Type B pancreatic cell (in vitro differentiated cells): ENCODE results near the gene FHOD3. TPM values are rescaled to one million over a fixed set of nuclear protein-coding genes. Genes with fewer than 3 reads are reported as not detected.

Experiments used
- DNase-seq: peaks from one replicate; pipeline ENCODE4 v3.0.0; 2021; ENCODE audit warnings: mixed read lengths; ENCODE audit not compliant: unreplicated experiment; ENCODE audit errors: extremely low spot score
- H3K27ac Mint-ChIP-seq: 2 replicates; pipeline ENCODE4 v1.8.0; 2021; ENCODE audit warnings: mild to moderate bottlenecking, mixed read lengths
- H3K27me3 Mint-ChIP-seq: 2 replicates; pipeline ENCODE4 v1.8.0; 2021; ENCODE audit warnings: mixed read lengths
- H3K36me3 Mint-ChIP-seq: 2 replicates; pipeline ENCODE4 v1.8.0; 2021; ENCODE audit warnings: mixed read lengths
- H3K4me1 Mint-ChIP-seq: one replicate; pipeline ENCODE4 v1.8.0; 2021; ENCODE audit warnings: mixed read lengths; ENCODE audit not compliant: unreplicated experiment
- H3K4me3 Mint-ChIP-seq: 2 replicates; pipeline ENCODE4 v1.8.0; 2021; ENCODE audit warnings: mild to moderate bottlenecking, mixed read lengths
- H3K9me3 Mint-ChIP-seq: 2 replicates; pipeline ENCODE4 v1.8.0; 2021; ENCODE audit warnings: mixed read lengths
- CTCF ChIP-seq: fragments of 200-600 bp; sonication (generic); conservative IDR thresholded peaks from 2 replicates; pipeline ENCODE4 v1.5.0; 2021; ENCODE audit warnings: antibody characterized with exemption, mild to moderate bottlenecking
- total RNA-seq: library from RNA; stranded (reverse); gene quantifications from 2 replicates; pipeline ENCODE4 v1.2.1, GENCODE V29; 2021; ENCODE audit warnings: low replicate concordance

The FHOD3 gene
- total RNA-seq, 1 donor from 2014 or later: 5.3 TPM

GRCh38 chr18:36455931-36456330 lies 158.4 kb downstream of the FHOD3 start:
- Mint-ChIP-seq H3K36me3 (no peaks in the 10 kb centered on the region), H3K27ac (no peak overlapping the region)

GRCh38 chr18:36456622-36457021 lies 159.1 kb downstream of the FHOD3 start:
- DNase-seq: no peak
- peaks cover 19% of the 10 kb centered on the region for H3K4me1 Mint-ChIP-seq
- H3K27me3 Mint-ChIP-seq: peaks cover 9% of the 10 kb centered on the region
- no peak overlapping the region for H3K4me3 Mint-ChIP-seq
- H3K9me3 Mint-ChIP-seq: no peaks in the 10 kb centered on the region
- no peak overlapping the region for H3K27ac Mint-ChIP-seq
- no peaks in the 10 kb centered on the region for H3K36me3 Mint-ChIP-seq
- no peak for TF ChIP-seq CTCF

More at GRCh38 chr18:36455931-36456330, 158.4 kb downstream of the FHOD3 start:
- TF ChIP-seq CTCF: no peak
- Mint-ChIP-seq H3K9me3 (no peaks in the 10 kb centered on the region), H3K4me1 (peaks cover 19% of the 10 kb centered on the region), H3K27me3 (peaks cover 7% of the 10 kb centered on the region), H3K4me3 (no peak overlapping the region)
- DNase-seq: no peak

- no peak overlapping the region for H3K4me3 Mint-ChIP-seq
- no peaks in the 10 kb centered on the region for H3K9me3 Mint-ChIP-seq
- no peak overlapping the region for H3K27ac Mint-ChIP-seq
- no peak for DNase-seq
- H3K4me1 Mint-ChIP-seq: peaks cover 19% of the 10 kb centered on the region
- peaks cover 15% of the 10 kb centered on the region for H3K27me3 Mint-ChIP-seq
- H3K36me3 Mint-ChIP-seq: no peaks in the 10 kb centered on the region
- no peak for TF ChIP-seq CTCF
Observed at GRCh38 chr18:36457683-36458082, 160.2 kb downstream of the FHOD3 start.

GRCh38 chr18:36458306-36458705 lies 160.8 kb downstream of the FHOD3 start:
- Mint-ChIP-seq H3K4me3 (no peak overlapping the region), H3K4me1 (peaks cover 19% of the 10 kb centered on the region), H3K9me3 (no peaks in the 10 kb centered on the region), H3K27me3 (peaks cover 15% of the 10 kb centered on the region), H3K27ac (no peak overlapping the region), H3K36me3 (no peaks in the 10 kb centered on the region)
- TF ChIP-seq CTCF: no peak
- DNase-seq: no peak

- H3K27me3 Mint-ChIP-seq: peaks cover 15% of the 10 kb centered on the region
- no peak for TF ChIP-seq CTCF
Observed at GRCh38 chr18:36459203-36459602, 161.7 kb downstream of the FHOD3 start.

GRCh38 chr18:36459786-36460185 lies 162.3 kb downstream of the FHOD3 start:
- peaks cover 18% of the 10 kb centered on the region for H3K27me3 Mint-ChIP-seq

More at GRCh38 chr18:36459203-36459602, 161.7 kb downstream of the FHOD3 start:
- no peak overlapping the region for H3K27ac Mint-ChIP-seq
- no peak overlapping the region for H3K4me3 Mint-ChIP-seq
- DNase-seq: no peak
- peaks cover 20% of the 10 kb centered on the region for H3K4me1 Mint-ChIP-seq
- H3K9me3 Mint-ChIP-seq: no peaks in the 10 kb centered on the region
- no peaks in the 10 kb centered on the region for H3K36me3 Mint-ChIP-seq

More at GRCh38 chr18:36459786-36460185, 162.3 kb downstream of the FHOD3 start:
- peaks cover 18% of the 10 kb centered on the region for H3K4me1 Mint-ChIP-seq
- no peaks in the 10 kb centered on the region for H3K9me3 Mint-ChIP-seq
- DNase-seq: no peak
- H3K4me3 Mint-ChIP-seq: no peak overlapping the region
- H3K27ac Mint-ChIP-seq: no peak overlapping the region
- no peak for TF ChIP-seq CTCF
- no peaks in the 10 kb centered on the region for H3K36me3 Mint-ChIP-seq
